ENCODE measurements around the gene ZBTB21. TPM values are rescaled to one million over a fixed set of nuclear protein-coding genes. Genes with fewer than 3 reads are reported as not detected.

ZBTB21 gene
- total and polyA plus RNA-seq, 12 donors: 1.3 to 15.2 (median 6.1) TPM

DNA sequence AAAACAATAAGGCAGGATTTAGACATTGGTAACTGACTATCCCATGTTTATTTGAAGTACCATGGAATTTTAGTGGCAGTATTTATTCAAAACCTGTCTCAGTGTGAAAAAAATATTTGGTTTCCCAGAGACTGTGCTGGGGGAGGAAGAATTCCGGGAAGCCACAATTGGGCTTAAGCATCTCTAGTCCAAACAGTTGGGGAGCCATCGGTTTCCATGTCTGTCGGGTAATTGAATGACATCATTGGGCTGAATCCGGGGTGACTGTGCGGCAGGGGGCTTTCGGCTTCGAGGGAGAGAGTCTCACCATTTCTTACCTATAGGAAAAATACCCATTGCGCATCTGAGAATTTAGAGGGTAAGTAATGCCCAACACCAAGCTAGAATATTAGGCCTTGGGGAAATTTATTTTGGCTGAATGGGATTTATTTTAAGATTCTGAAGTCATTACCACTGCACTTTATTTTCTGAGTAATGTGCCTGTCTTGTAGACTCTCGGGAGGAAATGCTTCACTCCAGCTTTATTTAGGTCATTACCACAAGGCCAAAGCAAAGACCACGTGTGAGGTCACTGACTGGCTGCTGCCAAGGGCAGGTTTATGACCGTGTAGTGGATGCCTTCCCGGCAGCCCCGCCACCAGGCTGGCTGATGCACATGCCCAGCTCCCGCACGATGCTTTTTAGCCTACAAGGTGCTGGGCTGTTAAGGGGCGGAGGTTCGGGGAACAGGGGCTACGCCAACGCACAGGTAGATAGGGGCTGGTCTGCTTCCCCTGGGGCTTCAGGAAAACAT, 37.9 kb upstream of the ZBTB21 start:
- TF ChIP-seq, protein P1, sequence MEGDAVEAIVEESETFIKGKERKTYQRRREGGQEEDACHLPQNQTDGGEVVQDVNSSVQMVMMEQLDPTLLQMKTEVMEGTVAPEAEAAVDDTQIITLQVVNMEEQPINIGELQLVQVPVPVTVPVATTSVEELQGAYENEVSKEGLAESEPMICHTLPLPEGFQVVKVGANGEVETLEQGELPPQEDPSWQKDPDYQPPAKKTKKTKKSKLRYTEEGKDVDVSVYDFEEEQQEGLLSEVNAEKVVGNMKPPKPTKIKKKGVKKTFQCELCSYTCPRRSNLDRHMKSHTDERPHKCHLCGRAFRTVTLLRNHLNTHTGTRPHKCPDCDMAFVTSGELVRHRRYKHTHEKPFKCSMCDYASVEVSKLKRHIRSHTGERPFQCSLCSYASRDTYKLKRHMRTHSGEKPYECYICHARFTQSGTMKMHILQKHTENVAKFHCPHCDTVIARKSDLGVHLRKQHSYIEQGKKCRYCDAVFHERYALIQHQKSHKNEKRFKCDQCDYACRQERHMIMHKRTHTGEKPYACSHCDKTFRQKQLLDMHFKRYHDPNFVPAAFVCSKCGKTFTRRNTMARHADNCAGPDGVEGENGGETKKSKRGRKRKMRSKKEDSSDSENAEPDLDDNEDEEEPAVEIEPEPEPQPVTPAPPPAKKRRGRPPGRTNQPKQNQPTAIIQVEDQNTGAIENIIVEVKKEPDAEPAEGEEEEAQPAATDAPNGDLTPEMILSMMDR (IDR thresholded peaks at IDR 0.05): no peak
- 67 to 76% methylated on average over 19 of the region's 19 CpGs for WGBS, 2 donors
- Histone ChIP-seq H3K36me3 (no peaks in the 10 kb centered on the region), H3K27ac (peak overlapping the region in 4 of 10 donors; percentile 30 to 61 (median 40)), H3K9me3 (no peaks in the 10 kb centered on the region), H3K27me3 (no peaks in the 10 kb centered on the region), H3K4me1 (peaks cover 0 to 16% (median 4%) of the 10 kb centered on the region in 9 donors), H3K4me3 (no peak overlapping the region)
- ATAC-seq (peak; percentile 59 to 92 (median 86)), DNase-seq (peak in 1 of 2 donors; percentile 56)
- intact Hi-C loops (cut with DNase I): loop anchor here in 1 of 10 donors (10.0 kb wide), 1 partner anchor 47 kb away; no protein-coding TSS in a partner anchor

DNA sequence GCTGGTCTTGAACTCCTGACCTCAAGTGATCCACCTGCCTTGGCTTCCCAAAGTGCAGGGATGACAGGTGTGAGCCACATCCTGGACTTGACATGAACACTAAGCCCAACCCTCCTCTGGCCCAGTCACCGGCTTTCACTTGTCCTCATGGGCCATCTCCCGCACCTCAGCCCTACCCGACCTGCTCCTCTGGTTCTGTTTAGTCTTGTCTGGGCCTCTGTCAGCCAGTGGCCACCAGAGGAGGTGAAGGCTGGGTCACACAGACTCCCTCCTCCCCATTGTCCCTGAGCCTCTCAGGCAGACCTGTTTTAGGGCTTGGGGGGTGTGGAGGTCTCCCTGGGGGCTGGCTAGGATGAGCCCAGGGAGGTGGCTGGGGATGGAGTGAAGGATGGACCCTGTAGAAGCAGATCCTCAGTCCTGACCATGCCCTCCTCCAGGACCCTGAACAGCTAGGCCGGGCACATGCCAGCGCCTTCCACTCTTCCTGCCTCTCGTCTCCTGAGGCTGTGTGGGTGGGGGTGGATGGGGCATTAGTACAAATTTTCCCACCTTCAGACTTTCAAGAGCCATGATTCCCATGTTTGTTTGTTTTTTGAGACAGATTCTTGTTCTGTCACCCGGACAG, 34.8 kb upstream of the ZBTB21 start:
- Histone ChIP-seq H3K4me1 (peaks cover under 1 to 20% (median 7%) of the 10 kb centered on the region in 9 donors), H3K9me3 (no peaks in the 10 kb centered on the region), H3K27ac (no peak overlapping the region), H3K27me3 (no peaks in the 10 kb centered on the region), H3K4me3 (no peak overlapping the region), H3K36me3 (no peaks in the 10 kb centered on the region)
- no peak for ATAC-seq
- TF ChIP-seq, protein P1 (IDR thresholded peaks at IDR 0.05): no peak
- no peak for DNase-seq
- intact Hi-C loops (cut with DNase I): loop anchor here in 1 of 10 donors (10.0 kb wide), 1 partner anchor 50 kb away; no protein-coding TSS in a partner anchor
- 95 to 96% methylated on average over 7 of the region's 7 CpGs for WGBS, 2 donors

DNA sequence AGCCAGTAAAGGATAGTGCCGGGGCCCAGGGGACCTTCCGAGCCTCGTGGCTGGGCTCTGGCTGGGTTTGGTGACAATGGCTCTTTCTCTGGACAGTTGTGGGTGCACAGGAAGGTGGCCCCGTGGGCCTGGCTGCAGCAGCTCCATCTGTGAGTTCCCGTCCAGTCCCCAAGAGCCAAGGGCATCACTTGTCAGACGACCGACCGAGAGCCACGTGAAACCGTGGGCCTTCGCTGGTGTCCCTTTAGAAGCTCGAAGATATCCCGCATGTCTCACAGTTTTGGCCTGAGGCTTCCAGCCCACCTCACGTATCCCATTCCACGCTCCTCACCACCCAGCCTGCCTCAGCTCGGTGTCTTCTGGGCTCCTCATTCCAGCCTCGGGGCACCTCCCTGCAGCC, 33.8 kb upstream of the ZBTB21 start:
- 88 to 94% methylated on average over 17 of the region's 17 CpGs for WGBS, 2 donors
- Histone ChIP-seq H3K4me3 (no peak overlapping the region), H3K9me3 (no peaks in the 10 kb centered on the region), H3K27ac (no peak overlapping the region), H3K4me1 (peaks cover 3 to 28% (median 13%) of the 10 kb centered on the region in 9 donors), H3K36me3 (no peaks in the 10 kb centered on the region), H3K27me3 (no peaks in the 10 kb centered on the region)
- no peak for ATAC-seq
- TF ChIP-seq, protein P1 (IDR thresholded peaks at IDR 0.05): no peak
- intact Hi-C loops (cut with DNase I): loop anchor here in 1 of 10 donors (10.0 kb wide), 1 partner anchor 51 kb away; no protein-coding TSS in a partner anchor
- no peak for DNase-seq

DNA sequence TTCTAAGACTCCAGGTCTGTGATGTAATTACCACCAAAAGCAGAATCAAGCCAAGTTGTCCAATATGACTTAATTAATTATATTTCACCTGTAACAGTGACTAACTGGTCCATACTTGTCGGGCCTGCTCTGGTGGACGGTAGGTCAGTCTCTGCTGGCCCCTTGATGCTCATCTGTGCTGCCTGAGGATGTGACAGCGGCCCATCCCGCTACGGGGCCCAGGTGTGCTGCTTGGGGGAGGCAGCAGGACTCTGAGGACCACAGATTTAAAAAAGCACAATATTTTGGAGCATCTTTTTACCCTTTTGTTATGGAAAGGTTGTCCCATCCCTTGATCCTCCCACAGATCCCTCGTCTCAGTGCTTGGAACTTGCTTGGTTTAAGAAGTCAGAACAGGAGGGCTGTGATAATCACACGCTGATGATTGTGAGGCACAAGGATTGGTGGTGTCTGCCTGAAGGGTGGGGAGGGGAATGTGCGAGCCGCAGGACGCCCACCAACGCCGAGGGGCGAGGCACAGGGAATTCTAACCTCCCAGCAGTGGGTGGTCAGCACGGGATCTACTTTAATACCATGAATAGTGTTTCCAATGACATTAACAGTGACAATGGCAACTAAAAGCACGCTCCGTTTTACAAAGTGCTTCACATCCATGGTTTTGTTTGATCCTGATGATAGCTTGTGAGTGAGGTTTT, 33.2 kb upstream of the ZBTB21 start:
- WGBS, 2 donors: 87 to 88% methylated on average over 16 of the region's 16 CpGs
- TF ChIP-seq, protein P1 (IDR thresholded peaks at IDR 0.05): no peak
- Histone ChIP-seq H3K27ac (no peak overlapping the region), H3K27me3 (no peaks in the 10 kb centered on the region), H3K4me1 (peaks cover 3 to 24% (median 12%) of the 10 kb centered on the region in 9 donors), H3K36me3 (no peaks in the 10 kb centered on the region), H3K4me3 (no peak overlapping the region), H3K9me3 (no peaks in the 10 kb centered on the region)
- ATAC-seq (no peak), DNase-seq (no peak)
- intact Hi-C loops (cut with DNase I): loop anchor here in 1 of 10 donors (10.0 kb wide), 1 partner anchor 51 kb away; no protein-coding TSS in a partner anchor

Measured in heart right ventricle (tissue), 16 donors.